Chondrocyte (in vitro differentiated cells): ENCODE measurements around the gene VPS18. TPM values are rescaled to one million over a fixed set of nuclear protein-coding genes. Genes with fewer than 3 reads are reported as not detected.

ENCODE experiments used
- DNase-seq: peaks from one replicate; pipeline ENCODE4 v3.0.0; 2021; ENCODE audit warnings: mixed read lengths, low spot score
- H3K27ac Mint-ChIP-seq: one replicate; pipeline ENCODE4 v1.8.0; 2021; ENCODE audit warnings: mild to moderate bottlenecking, moderate library complexity, mixed read lengths; ENCODE audit not compliant: unreplicated experiment
- H3K27me3 Mint-ChIP-seq: 2 replicates; pipeline ENCODE4 v1.8.0; 2021; ENCODE audit warnings: low read depth, mixed read lengths
- H3K36me3 Mint-ChIP-seq: 2 replicates; pipeline ENCODE4 v1.8.0; 2021; ENCODE audit warnings: low read depth, mixed read lengths
- H3K4me1 Mint-ChIP-seq: 2 replicates; pipeline ENCODE4 v1.8.0; 2021; ENCODE audit warnings: low read depth, mild to moderate bottlenecking, mixed read lengths
- H3K4me3 Mint-ChIP-seq: one replicate; pipeline ENCODE4 v1.8.0; 2021; ENCODE audit warnings: mild to moderate bottlenecking, moderate library complexity, mixed read lengths; ENCODE audit not compliant: unreplicated experiment
- H3K9me3 Mint-ChIP-seq: 2 replicates; pipeline ENCODE4 v1.8.0; 2021; ENCODE audit warnings: low read depth, mixed read lengths
- CTCF ChIP-seq: fragments of 200-600 bp; sonication (generic); IDR thresholded peaks from 2 replicates; pipeline ENCODE4 v1.5.0; 2021; ENCODE audit warnings: antibody characterized with exemption, mild to moderate bottlenecking, moderate library complexity
- total RNA-seq: library from RNA; stranded (reverse); gene quantifications from 3 replicates; pipeline ENCODE4 v1.2.1, GENCODE V29; 2021

VPS18 gene
- total RNA-seq, 1 donor from 2014 or later = 33.0 TPM

GRCh38 chr15:40877694-40878093 lies 16.6 kb upstream of the VPS18 start:
- DNase-seq = no peak
- H3K36me3 Mint-ChIP-seq = no peaks in the 10 kb centered on the region
- H3K9me3 Mint-ChIP-seq = no peaks in the 10 kb centered on the region
- H3K4me3 Mint-ChIP-seq = no peak overlapping the region
- peaks cover 6% of the 10 kb centered on the region for H3K4me1 Mint-ChIP-seq
- H3K27me3 Mint-ChIP-seq = peaks cover 2% of the 10 kb centered on the region
- no peak for TF ChIP-seq CTCF
- H3K27ac Mint-ChIP-seq = no peak overlapping the region

- Mint-ChIP-seq H3K27me3 (no peaks in the 10 kb centered on the region), H3K4me1 (peaks cover 3% of the 10 kb centered on the region), H3K36me3 (no peaks in the 10 kb centered on the region), H3K27ac (no peak overlapping the region), H3K9me3 (no peaks in the 10 kb centered on the region), H3K4me3 (no peak overlapping the region)
- no peak for DNase-seq
- no peak for TF ChIP-seq CTCF
Measured at GRCh38 chr15:40878785-40879184, 15.5 kb upstream of the VPS18 start.

- TF ChIP-seq CTCF = no peak
Measured at GRCh38 chr15:40879609-40880008, 14.6 kb upstream of the VPS18 start.

GRCh38 chr15:40881351-40881750 lies 12.9 kb upstream of the VPS18 start:
- no peaks in the 10 kb centered on the region for H3K36me3 Mint-ChIP-seq
- H3K4me3 Mint-ChIP-seq = no peak overlapping the region
- no peaks in the 10 kb centered on the region for H3K4me1 Mint-ChIP-seq
- no peaks in the 10 kb centered on the region for H3K27me3 Mint-ChIP-seq
- no peaks in the 10 kb centered on the region for H3K9me3 Mint-ChIP-seq
- no peak for TF ChIP-seq CTCF
- no peak overlapping the region for H3K27ac Mint-ChIP-seq
- DNase-seq = no peak

More at GRCh38 chr15:40879609-40880008, 14.6 kb upstream of the VPS18 start:
- Mint-ChIP-seq H3K27ac (no peak overlapping the region), H3K9me3 (no peaks in the 10 kb centered on the region), H3K4me1 (no peaks in the 10 kb centered on the region), H3K36me3 (no peaks in the 10 kb centered on the region), H3K27me3 (no peaks in the 10 kb centered on the region), H3K4me3 (no peak overlapping the region)
- DNase-seq = no peak

GRCh38 chr15:40886586-40886985 lies 7.7 kb upstream of the VPS18 start:
- Mint-ChIP-seq H3K4me1 (peaks cover 2% of the 10 kb centered on the region), H3K27me3 (no peaks in the 10 kb centered on the region), H3K27ac (no peak overlapping the region), H3K4me3 (no peak overlapping the region), H3K9me3 (no peaks in the 10 kb centered on the region), H3K36me3 (no peaks in the 10 kb centered on the region)
- DNase-seq = no peak
- no peak for TF ChIP-seq CTCF
